Measurements from ENCODE around the gene SLCO3A1.

SLCO3A1 gene

DNA sequence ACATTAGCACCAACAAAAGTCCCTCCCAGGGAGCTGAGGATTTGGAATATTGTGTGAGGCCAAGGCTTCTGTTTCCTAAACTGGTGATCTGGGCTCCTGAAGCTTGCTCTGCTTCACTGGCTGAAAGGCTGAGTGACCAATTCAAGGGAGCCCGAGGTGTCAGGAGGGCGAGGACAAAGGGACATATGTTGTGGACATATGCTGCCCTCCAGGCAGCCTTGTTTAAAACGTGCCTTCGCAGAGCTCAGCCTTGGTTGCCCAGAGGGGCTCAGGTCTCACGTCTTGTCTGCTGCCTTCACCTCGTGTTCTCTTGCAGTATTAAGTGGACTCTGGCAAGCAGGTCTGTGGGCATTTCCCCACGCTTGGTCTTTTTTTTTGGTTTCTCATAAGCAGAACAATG is 7.0 kb downstream of the SLCO3A1 start:
- no peak overlapping the region for H3K4me3 ChIP-seq (ENCODE audit: low read length, poor library complexity, severe bottlenecking)
- no peak overlapping the region for H2AFZ ChIP-seq (ENCODE audit: low read length)
- H3F3A ChIP-seq (ENCODE audit: low read depth), result peaks cover 20% of the 10 kb centered on the region
- no peak overlapping the region for H3K4me2 ChIP-seq (ENCODE audit: low read depth, low read length, poor library complexity, severe bottlenecking)
- no peaks in the 10 kb centered on the region for H3K36me3 ChIP-seq (ENCODE audit: insufficient read depth, low read length)
- peaks cover 43% of the 10 kb centered on the region for H3K4me1 ChIP-seq (ENCODE audit: insufficient read depth, low read length, poor library complexity, severe bottlenecking)
- no peak overlapping the region for H3K9ac ChIP-seq (ENCODE audit: low read depth, low read length, poor library complexity, severe bottlenecking)
- H3K9me3 ChIP-seq (ENCODE audit: insufficient read depth, low read depth, low read length), result no peaks in the 10 kb centered on the region
- TF ChIP-seq, protein P1, sequence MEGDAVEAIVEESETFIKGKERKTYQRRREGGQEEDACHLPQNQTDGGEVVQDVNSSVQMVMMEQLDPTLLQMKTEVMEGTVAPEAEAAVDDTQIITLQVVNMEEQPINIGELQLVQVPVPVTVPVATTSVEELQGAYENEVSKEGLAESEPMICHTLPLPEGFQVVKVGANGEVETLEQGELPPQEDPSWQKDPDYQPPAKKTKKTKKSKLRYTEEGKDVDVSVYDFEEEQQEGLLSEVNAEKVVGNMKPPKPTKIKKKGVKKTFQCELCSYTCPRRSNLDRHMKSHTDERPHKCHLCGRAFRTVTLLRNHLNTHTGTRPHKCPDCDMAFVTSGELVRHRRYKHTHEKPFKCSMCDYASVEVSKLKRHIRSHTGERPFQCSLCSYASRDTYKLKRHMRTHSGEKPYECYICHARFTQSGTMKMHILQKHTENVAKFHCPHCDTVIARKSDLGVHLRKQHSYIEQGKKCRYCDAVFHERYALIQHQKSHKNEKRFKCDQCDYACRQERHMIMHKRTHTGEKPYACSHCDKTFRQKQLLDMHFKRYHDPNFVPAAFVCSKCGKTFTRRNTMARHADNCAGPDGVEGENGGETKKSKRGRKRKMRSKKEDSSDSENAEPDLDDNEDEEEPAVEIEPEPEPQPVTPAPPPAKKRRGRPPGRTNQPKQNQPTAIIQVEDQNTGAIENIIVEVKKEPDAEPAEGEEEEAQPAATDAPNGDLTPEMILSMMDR (conservative IDR thresholded peaks at IDR 0.05; ENCODE audit: low read length), result no peak
- no peak for TF ChIP-seq EZH2phosphoT487 (IDR thresholded peaks at IDR 0.05; ENCODE audit: borderline replicate concordance)
- no peaks in the 10 kb centered on the region for H3K9me2 ChIP-seq (replicated peaks; ENCODE audit: low read depth, low read length)
- H4K20me1 ChIP-seq (ENCODE audit: insufficient read depth, low read length, poor library complexity, severe bottlenecking), result no peaks in the 10 kb centered on the region
- H3K27me3 ChIP-seq (ENCODE audit: insufficient read depth, low read length, poor library complexity, severe bottlenecking), result no peaks in the 10 kb centered on the region
- H3K79me2 ChIP-seq (ENCODE audit: insufficient read depth, low read length), result peaks cover 19% of the 10 kb centered on the region

DNA sequence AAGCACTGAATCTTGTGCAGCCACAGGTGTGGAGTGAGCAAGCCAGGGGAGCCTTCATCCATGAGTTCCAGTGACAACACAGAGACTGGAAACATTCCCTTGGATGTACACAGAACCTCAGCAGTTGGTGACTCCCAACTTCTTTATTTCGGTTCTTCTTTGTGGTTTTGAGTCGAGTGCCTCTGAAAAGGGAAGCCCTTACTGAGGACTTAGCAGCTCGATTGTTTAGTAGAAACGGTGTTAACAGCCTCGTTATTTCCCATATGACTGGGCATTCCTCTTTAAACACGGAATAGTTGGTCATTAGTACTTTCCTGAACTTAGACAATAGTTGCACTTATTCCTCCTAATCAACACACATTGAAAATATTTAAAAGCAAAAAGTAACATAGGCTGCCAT is 7.7 kb downstream of the SLCO3A1 start:
- Histone ChIP-seq H3K36me3 (ENCODE audit: insufficient read depth, low read length) (no peaks in the 10 kb centered on the region), H3K27me3 (ENCODE audit: insufficient read depth, low read length, poor library complexity, severe bottlenecking) (no peaks in the 10 kb centered on the region), H3K4me2 (ENCODE audit: low read depth, low read length, poor library complexity, severe bottlenecking) (no peak overlapping the region), H3K9me2 (replicated peaks; ENCODE audit: low read depth, low read length) (no peaks in the 10 kb centered on the region), H4K20me1 (ENCODE audit: insufficient read depth, low read length, poor library complexity, severe bottlenecking) (no peaks in the 10 kb centered on the region), H3K79me2 (ENCODE audit: insufficient read depth, low read length) (peaks cover 19% of the 10 kb centered on the region), H2AFZ (ENCODE audit: low read length) (no peak overlapping the region), H3F3A (ENCODE audit: low read depth) (peaks cover 15% of the 10 kb centered on the region), H3K9me3 (ENCODE audit: insufficient read depth, low read depth, low read length) (no peaks in the 10 kb centered on the region), H3K9ac (ENCODE audit: low read depth, low read length, poor library complexity, severe bottlenecking) (no peak overlapping the region), H3K4me3 (ENCODE audit: low read length, poor library complexity, severe bottlenecking) (no peak overlapping the region), H3K4me1 (ENCODE audit: insufficient read depth, low read length, poor library complexity, severe bottlenecking) (peaks cover 39% of the 10 kb centered on the region)
- TF ChIP-seq, protein P1 (conservative IDR thresholded peaks at IDR 0.05; ENCODE audit: low read length), result no peak
- no peak for TF ChIP-seq EZH2phosphoT487 (IDR thresholded peaks at IDR 0.05; ENCODE audit: borderline replicate concordance)

DNA sequence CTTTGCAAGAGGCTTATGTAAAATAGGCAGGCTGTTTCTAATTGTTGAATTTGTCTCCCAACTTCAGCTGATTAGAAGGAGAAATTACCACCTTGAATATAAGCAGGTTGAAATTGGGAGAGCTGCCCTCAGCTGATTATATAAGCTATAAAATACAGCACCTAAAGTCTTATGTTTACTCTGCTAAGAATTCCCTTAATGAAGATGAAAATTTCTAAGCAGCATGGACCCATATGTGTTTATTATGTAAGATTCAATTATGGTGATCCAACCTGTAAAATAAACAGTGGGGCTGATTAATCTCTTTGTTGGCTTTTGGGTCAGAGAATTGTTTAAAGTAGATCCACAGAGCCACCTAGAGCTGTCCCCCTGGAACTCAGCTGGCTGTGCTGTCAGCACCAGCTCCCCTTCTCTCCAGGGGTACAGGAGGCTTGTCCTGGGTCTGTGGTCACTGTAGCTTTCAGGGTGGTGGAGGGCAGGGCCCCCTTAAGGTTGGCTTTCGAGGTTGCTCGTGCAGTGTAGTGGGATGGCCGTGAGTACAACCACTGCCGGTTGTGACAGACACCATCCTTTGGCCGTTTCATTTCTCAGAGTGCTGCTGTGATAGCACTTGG is 9.5 kb downstream of the SLCO3A1 start:
- Histone ChIP-seq H3K9ac (ENCODE audit: low read depth, low read length, poor library complexity, severe bottlenecking) (no peak overlapping the region), H3K27me3 (ENCODE audit: insufficient read depth, low read length, poor library complexity, severe bottlenecking) (no peaks in the 10 kb centered on the region), H3K4me1 (ENCODE audit: insufficient read depth, low read length, poor library complexity, severe bottlenecking) (peaks cover 28% of the 10 kb centered on the region), H3K79me2 (ENCODE audit: insufficient read depth, low read length) (peaks cover 19% of the 10 kb centered on the region), H3K36me3 (ENCODE audit: insufficient read depth, low read length) (no peaks in the 10 kb centered on the region), H3K9me3 (ENCODE audit: insufficient read depth, low read depth, low read length) (no peaks in the 10 kb centered on the region), H3K4me3 (ENCODE audit: low read length, poor library complexity, severe bottlenecking) (no peak overlapping the region), H2AFZ (ENCODE audit: low read length) (no peak overlapping the region), H3K9me2 (replicated peaks; ENCODE audit: low read depth, low read length) (no peaks in the 10 kb centered on the region), H3K4me2 (ENCODE audit: low read depth, low read length, poor library complexity, severe bottlenecking) (no peak overlapping the region), H4K20me1 (ENCODE audit: insufficient read depth, low read length, poor library complexity, severe bottlenecking) (no peaks in the 10 kb centered on the region), H3F3A (ENCODE audit: low read depth) (peaks cover 5% of the 10 kb centered on the region)
- TF ChIP-seq, protein P1 (conservative IDR thresholded peaks at IDR 0.05; ENCODE audit: low read length), result no peak

Measured in Loucy (cell line).